HepG2 (cell line): ENCODE results near the gene INAFM2. TPM values are rescaled to one million over a fixed set of nuclear protein-coding genes. Genes with fewer than 3 reads are reported as not detected.

Experiments
- AGO2 ChIP-seq: fragments of 200-400 bp; formaldehyde crosslinking; optimal IDR thresholded peaks from 2 replicates; pipeline ENCODE3; 2017; ENCODE audit warnings: mild to moderate bottlenecking, low read depth, low read length, moderate library complexity
- ELF3 ChIP-seq: IDR thresholded peaks from 2 replicates; pipeline ENCODE4 v1.6.1; 2016; ENCODE audit warnings: missing genetic modification reagents, missing compliant biosample characterization
- FOXO4 ChIP-seq: sonication (generic); formaldehyde crosslinking; conservative IDR thresholded peaks from 2 replicates; pipeline ENCODE4 v1.8.1; 2023; ENCODE audit warnings: missing genetic modification reagents
- GPBP1L1 ChIP-seq: sonication (generic); formaldehyde crosslinking; IDR thresholded peaks from 2 replicates; pipeline ENCODE4 v1.5.0; 2020; ENCODE audit warnings: mild to moderate bottlenecking, missing genetic modification reagents
- KAT7 ChIP-seq: IDR thresholded peaks from 2 replicates; pipeline ENCODE4 v1.6.1; 2018; ENCODE audit warnings: borderline replicate concordance, missing compliant biosample characterization
- POGZ ChIP-seq: sonication (generic); formaldehyde crosslinking; IDR thresholded peaks from 2 replicates; pipeline ENCODE4 v1.4.0; 2020; ENCODE audit warnings: mild to moderate bottlenecking, missing genetic modification reagents
- THRA ChIP-seq: sonication (generic); formaldehyde crosslinking; IDR thresholded peaks from 2 replicates; pipeline ENCODE4 v1.4.0; 2020; ENCODE audit warnings: missing genetic modification reagents, borderline replicate concordance
- ZNF382 ChIP-seq: sonication (generic); formaldehyde crosslinking; IDR thresholded peaks from 2 replicates; pipeline ENCODE4 v1.5.0; 2020; ENCODE audit warnings: missing genetic modification reagents, mild to moderate bottlenecking, borderline replicate concordance
- ZNF558 ChIP-seq: sonication (generic); formaldehyde crosslinking; IDR thresholded peaks from 2 replicates; pipeline ENCODE4 v1.9.0; 2022; ENCODE audit warnings: mild to moderate bottlenecking, missing genetic modification reagents, borderline replicate concordance
- ZNF629 ChIP-seq: sonication (generic); formaldehyde crosslinking; conservative IDR thresholded peaks from 2 replicates; pipeline ENCODE4 v1.5.0; 2020; ENCODE audit warnings: missing genetic modification reagents
- ZNF644 ChIP-seq: IDR thresholded peaks from 2 replicates; pipeline ENCODE4 v1.6.1; 2016; ENCODE audit warnings: low read depth
- polyA plus RNA-seq, 8 experiments: library from polyadenylated mRNA; depleted of rRNA in 3 of 8; stranded (reverse) in 7 of 8; unstranded in 1 of 8; fragments of >200 nt; fragmentation: Illumina TruSeq in 4 of 8; extraction: Trizol in 4 of 8; gene quantifications; 2 replicates each; pipeline versions ENCODE4 v1.2.1 to v1.2.3, GENCODE V29; 2011 to 2016; ENCODE audit warnings: low read depth in 4 of 8, missing spikeins in 1 of 8, mixed read lengths in 1 of 8; ENCODE audit not compliant: insufficient read depth in 1 of 8
- total RNA-seq, 5 experiments: library from RNA; depleted of rRNA; stranded (reverse); fragments of >200 nt; fragmentation: Illumina TruSeq; extraction: Trizol; gene quantifications; 2 replicates each; pipeline ENCODE4 v1.2.3, GENCODE V29; 2016; ENCODE audit warnings: low read depth in 1 of 5
- TF ChIP-seq, protein P1 (sequence below): sonication (generic); formaldehyde crosslinking; IDR thresholded peaks from 2 replicates; pipeline ENCODE4 v1.4.0; 2020; ENCODE audit warnings: missing genetic modification reagents, mild to moderate bottlenecking, borderline replicate concordance
- TF ChIP-seq, protein P2 (sequence below): sonication (generic); formaldehyde crosslinking; IDR thresholded peaks from 2 replicates; pipeline ENCODE4 v1.5.0; 2020; ENCODE audit warnings: missing genetic modification reagents, mild to moderate bottlenecking, borderline replicate concordance
- TF ChIP-seq, protein P3 (sequence below): conservative IDR thresholded peaks from 2 replicates; pipeline ENCODE4 v1.6.1; 2018; ENCODE audit warnings: missing genetic modification reagents

Gene INAFM2
- total and polyA plus RNA-seq, 2 of the 13 experiments (the other 11 are each of a cell fraction or from before 2014, with no cell fraction given), result 5.5 to 6.5 TPM

GRCh38 chr15:40323239-40323952 lies at the start of gene INAFM2 (continued):
- TF ChIP-seq THRA (CRISPR knock-in tag), result peak; percentile 48; the same call in 1 of the 2 replicates
- TF ChIP-seq ZNF644, result no peak
- TF ChIP-seq FOXO4, result no peak
- TF ChIP-seq, protein P1, sequence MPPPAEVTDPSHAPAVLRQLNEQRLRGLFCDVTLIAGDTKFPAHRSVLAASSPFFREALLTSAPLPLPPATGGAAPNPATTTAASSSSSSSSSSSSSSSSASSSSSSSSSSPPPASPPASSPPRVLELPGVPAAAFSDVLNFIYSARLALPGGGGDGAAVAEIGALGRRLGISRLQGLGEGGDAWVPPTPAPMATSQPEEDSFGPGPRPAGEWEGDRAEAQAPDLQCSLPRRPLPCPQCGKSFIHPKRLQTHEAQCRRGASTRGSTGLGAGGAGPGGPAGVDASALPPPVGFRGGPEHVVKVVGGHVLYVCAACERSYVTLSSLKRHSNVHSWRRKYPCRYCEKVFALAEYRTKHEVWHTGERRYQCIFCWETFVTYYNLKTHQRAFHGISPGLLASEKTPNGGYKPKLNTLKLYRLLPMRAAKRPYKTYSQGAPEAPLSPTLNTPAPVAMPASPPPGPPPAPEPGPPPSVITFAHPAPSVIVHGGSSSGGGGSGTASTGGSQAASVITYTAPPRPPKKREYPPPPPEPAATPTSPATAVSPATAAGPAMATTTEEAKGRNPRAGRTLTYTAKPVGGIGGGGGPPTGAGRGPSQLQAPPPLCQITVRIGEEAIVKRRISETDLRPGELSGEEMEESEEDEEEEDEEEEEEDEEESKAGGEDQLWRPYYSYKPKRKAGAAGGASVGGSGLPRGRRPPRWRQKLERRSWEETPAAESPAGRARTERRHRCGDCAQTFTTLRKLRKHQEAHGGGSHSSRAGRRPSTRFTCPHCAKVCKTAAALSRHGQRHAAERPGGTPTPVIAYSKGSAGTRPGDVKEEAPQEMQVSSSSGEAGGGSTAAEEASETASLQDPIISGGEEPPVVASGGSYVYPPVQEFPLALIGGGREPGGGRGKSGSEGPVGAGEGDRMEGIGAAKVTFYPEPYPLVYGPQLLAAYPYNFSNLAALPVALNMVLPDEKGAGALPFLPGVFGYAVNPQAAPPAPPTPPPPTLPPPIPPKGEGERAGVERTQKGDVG (CRISPR knock-in tag), result no peak
- TF ChIP-seq, protein P2, sequence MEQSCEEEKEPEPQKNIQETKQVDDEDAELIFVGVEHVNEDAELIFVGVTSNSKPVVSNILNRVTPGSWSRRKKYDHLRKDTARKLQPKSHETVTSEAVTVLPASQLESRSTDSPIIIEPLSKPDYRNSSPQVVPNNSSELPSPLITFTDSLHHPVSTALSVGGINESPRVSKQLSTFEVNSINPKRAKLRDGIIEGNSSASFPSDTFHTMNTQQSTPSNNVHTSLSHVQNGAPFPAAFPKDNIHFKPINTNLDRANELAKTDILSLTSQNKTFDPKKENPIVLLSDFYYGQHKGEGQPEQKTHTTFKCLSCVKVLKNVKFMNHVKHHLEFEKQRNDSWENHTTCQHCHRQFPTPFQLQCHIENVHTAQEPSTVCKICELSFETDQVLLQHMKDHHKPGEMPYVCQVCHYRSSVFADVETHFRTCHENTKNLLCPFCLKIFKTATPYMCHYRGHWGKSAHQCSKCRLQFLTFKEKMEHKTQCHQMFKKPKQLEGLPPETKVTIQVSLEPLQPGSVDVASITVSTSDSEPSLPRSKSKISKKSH (CRISPR knock-in tag), result no peak
- TF ChIP-seq ZNF382 (CRISPR knock-in tag), result no peak
- TF ChIP-seq, protein P3, sequence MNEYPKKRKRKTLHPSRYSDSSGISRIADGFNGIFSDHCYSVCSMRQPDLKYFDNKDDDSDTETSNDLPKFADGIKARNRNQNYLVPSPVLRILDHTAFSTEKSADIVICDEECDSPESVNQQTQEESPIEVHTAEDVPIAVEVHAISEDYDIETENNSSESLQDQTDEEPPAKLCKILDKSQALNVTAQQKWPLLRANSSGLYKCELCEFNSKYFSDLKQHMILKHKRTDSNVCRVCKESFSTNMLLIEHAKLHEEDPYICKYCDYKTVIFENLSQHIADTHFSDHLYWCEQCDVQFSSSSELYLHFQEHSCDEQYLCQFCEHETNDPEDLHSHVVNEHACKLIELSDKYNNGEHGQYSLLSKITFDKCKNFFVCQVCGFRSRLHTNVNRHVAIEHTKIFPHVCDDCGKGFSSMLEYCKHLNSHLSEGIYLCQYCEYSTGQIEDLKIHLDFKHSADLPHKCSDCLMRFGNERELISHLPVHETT, result no peak
- no peak for TF ChIP-seq ZNF629 (CRISPR knock-in tag)
- no peak for TF ChIP-seq KAT7 (CRISPR knock-in tag)
- peak; percentile 49; the same call in 1 of the 2 replicates for TF ChIP-seq ELF3 (CRISPR knock-in tag)
- no peak for TF ChIP-seq ZNF558 (CRISPR knock-in tag)
- no peak for TF ChIP-seq AGO2
- TF ChIP-seq POGZ (CRISPR knock-in tag), result 0 out of 2 replicates have a peak, but pooled peaks have one; percentile 38
- no peak for TF ChIP-seq GPBP1L1 (CRISPR knock-in tag)
